Activated CD4-positive, alpha-beta memory T cell treated with anti-CD3 and anti-CD28 coated beads for 36 hours (primary cell): ENCODE measurements around the gene ZNF57. TPM values are rescaled to one million over a fixed set of nuclear protein-coding genes. Genes with fewer than 3 reads are reported as not detected.
"Not testable (repeated sequence)": the region's sequence is repeated elsewhere in the genome, so short reads cannot be mapped to it uniquely, and the experiment has no call there.

Source experiments
- CTCF ChIA-PET: fragments of 350-600 bp; sonication (Branson Sonifier 250); formaldehyde crosslinking; loops from one replicate; lab custom pipeline; 2021; ENCODE audit warnings: antibody characterized with exemption, inconsistent platforms; lab: Charles Lee
- POLR2A ChIA-PET: fragments of 350-600 bp; sonication (Branson Sonifier 250); formaldehyde crosslinking; loops from one replicate; lab custom pipeline; 2021; ENCODE audit warnings: antibody characterized with exemption; lab: Charles Lee
- DNase-seq: peaks from one replicate; pipeline ENCODE4 v3.0.0-alpha.2; 2020
- H3K27ac Mint-ChIP-seq: one replicate; pipeline ENCODE4 v1.8.0; 2021; ENCODE audit warnings: mixed read lengths
- H3K27me3 Mint-ChIP-seq: one replicate; pipeline ENCODE4 v1.8.0; 2021; ENCODE audit warnings: mixed read lengths
- H3K36me3 Mint-ChIP-seq: one replicate; pipeline ENCODE4 v1.8.0; 2021; ENCODE audit warnings: mixed read lengths
- H3K4me1 Mint-ChIP-seq: one replicate; pipeline ENCODE4 v1.8.0; 2021; ENCODE audit warnings: low read depth, mixed read lengths
- H3K4me3 Mint-ChIP-seq: one replicate; pipeline ENCODE4 v1.8.0; 2021; ENCODE audit warnings: mild to moderate bottlenecking, mixed read lengths
- H3K9me3 Mint-ChIP-seq: one replicate; pipeline ENCODE4 v1.8.0; 2021; ENCODE audit warnings: mixed read lengths
- intact Hi-C: fragments of 100-400 bp; cut with micrococcal nuclease; formaldehyde crosslinking; loops from one replicate; pipeline ENCODE4 v1.15.1; 2023
- total RNA-seq, 2 experiments: library from RNA; stranded (reverse); gene quantifications; one replicate each; pipeline ENCODE4 v1.2.3, GENCODE V29; 2021

Gene ZNF57
- total RNA-seq, 2 experiments from 2014 or later, result 6.7 to 8.3 TPM

DNA sequence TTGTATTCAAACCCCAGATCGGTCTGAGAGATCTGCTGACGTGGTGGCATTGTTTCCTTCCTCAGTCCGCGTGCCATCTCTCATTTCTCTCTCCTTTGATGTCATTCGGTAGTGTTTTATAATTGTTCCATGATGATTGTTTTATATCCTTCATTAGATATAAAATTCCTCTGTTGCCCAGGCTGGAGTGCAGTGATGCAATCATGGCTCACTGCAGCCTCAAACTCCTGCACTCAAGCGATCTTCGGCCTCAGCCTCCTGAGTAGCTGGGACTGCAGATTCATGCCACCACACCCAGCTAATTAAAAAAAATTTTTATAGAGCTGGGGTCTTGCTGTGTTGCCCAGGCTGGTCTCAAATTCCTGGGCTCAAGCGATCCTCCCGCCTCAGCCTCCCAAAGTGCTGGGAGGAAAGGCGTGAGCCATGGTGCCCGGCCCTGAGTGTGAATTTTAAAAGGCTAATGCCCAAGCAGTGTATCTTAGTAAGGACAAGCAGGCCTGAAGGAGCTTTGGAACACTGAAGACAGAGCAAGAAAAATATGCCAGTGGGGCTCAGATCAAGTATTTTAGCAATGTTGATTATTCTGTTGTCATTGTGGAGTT, 5.3 kb downstream of the ZNF57 start:
- POLR2A ChIA-PET, result no interaction called here

DNA sequence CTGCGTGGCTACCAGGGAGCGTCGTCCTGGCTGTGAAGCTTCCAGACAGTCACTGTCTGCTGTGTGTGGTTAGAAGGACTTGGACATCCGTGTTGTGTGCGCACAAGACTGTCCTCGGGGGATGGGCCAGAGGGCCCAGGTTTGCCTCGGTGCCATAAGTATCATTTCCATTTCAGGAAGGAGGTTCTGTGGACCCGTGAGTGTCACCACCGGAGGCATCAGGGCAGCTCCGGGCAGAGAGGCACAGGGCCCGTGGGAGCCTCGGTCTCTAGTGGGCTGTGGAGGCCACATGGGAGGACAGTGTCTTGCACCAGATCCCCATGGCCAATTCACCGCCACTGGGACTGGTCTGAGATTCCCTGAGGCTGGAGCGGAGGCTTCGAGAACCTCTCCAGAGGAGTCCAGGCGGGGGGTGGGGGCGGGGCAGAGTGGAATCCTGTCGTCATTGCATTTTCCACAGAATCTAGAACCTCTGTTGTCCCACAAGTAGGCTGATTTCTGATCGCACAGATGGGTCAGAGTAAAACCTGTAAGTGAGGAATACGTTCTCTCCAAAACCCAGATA, 6.0 kb downstream of the ZNF57 start:
- intact Hi-C loops, result no loop called here
- Mint-ChIP-seq H3K9me3 (no peaks in the 10 kb centered on the region), H3K4me3 (no peak overlapping the region), H3K4me1 (peaks cover 43% of the 10 kb centered on the region), H3K27ac (no peak overlapping the region), H3K27me3 (no peaks in the 10 kb centered on the region), H3K36me3 (peaks cover 6% of the 10 kb centered on the region)
- ChIA-PET POLR2A (no interaction called here), CTCF (interaction anchor here (0.8 to 2.4 kb wide), 3 partner anchors 19 to 65 kb away, joined by 3 to 14 read pairs (median 4); partner anchors contain the start of gene ZNF555)
- DNase-seq, result no peak

More for the DNA sequence above, 5.3 kb downstream of the ZNF57 start:
- intact Hi-C loops, result no loop called here
- H3K36me3 Mint-ChIP-seq, result peaks cover 3% of the 10 kb centered on the region
- H3K9me3 Mint-ChIP-seq, result no peaks in the 10 kb centered on the region
- H3K4me3 Mint-ChIP-seq, result no peak overlapping the region
- H3K4me1 Mint-ChIP-seq, result peaks cover 42% of the 10 kb centered on the region
- H3K27me3 Mint-ChIP-seq, result no peaks in the 10 kb centered on the region
- DNase-seq, result no peak
- CTCF ChIA-PET, result interaction anchor here (1.0 kb wide), 1 partner anchor 18 kb away, joined by 4 read pairs; no protein-coding TSS in a partner anchor
- no peak overlapping the region for H3K27ac Mint-ChIP-seq

GRCh38 chr19:2912306-2912705, 11.6 kb downstream of the ZNF57 start:
- peaks cover 9% of the 10 kb centered on the region for H3K9me3 Mint-ChIP-seq
- no peaks in the 10 kb centered on the region for H3K27me3 Mint-ChIP-seq
- intact Hi-C loops, result loop anchor here (1.0 kb wide), 1 partner anchor 12 kb away; the partner anchor contains the start of gene ZNF57
- peak; percentile 71 for DNase-seq
- peaks cover 43% of the 10 kb centered on the region for H3K4me1 Mint-ChIP-seq
- peak overlapping the region; percentile 94 for H3K27ac Mint-ChIP-seq
- ChIA-PET CTCF (interaction anchor here (0.9 to 3.5 kb wide), 6 partner anchors 11 to 192 kb away, joined by 3 to 21 read pairs (median 4); partner anchors contain the start of gene ZNF57), POLR2A (interaction anchor here (0.9 to 3.1 kb wide), 4 partner anchors 11 to 294 kb away, joined by 3 to 14 read pairs (median 4); partner anchors contain the start of gene ZNF57)
- H3K4me3 Mint-ChIP-seq, result peak overlapping the region; percentile 58
- peaks cover 26% of the 10 kb centered on the region for H3K36me3 Mint-ChIP-seq

- peaks cover 15% of the 10 kb centered on the region for H3K4me1 Mint-ChIP-seq
- H3K36me3 Mint-ChIP-seq, result peaks cover 42% of the 10 kb centered on the region
- H3K9me3 Mint-ChIP-seq, result peaks cover 19% of the 10 kb centered on the region
- intact Hi-C loops, result no loop called here
- H3K27me3 Mint-ChIP-seq, result no peaks in the 10 kb centered on the region
- CTCF ChIA-PET, result no interaction called here
- H3K4me3 Mint-ChIP-seq, result no peak overlapping the region
- no peak for DNase-seq
- no peak overlapping the region for H3K27ac Mint-ChIP-seq
- POLR2A ChIA-PET, result interaction anchor here (0.7 kb wide), 1 partner anchor 231 kb away, joined by 4 read pairs; no protein-coding TSS in a partner anchor
These were observed 16.8 kb downstream of the ZNF57 start for GRCh38 chr19:2917275-2918184.

- CTCF ChIA-PET, result interaction anchor here (0.9 to 2.8 kb wide), 2 partner anchors 36 to 186 kb away, joined by 3 to 14 read pairs; no protein-coding TSS in a partner anchor
- no peak for DNase-seq
- H3K4me1 Mint-ChIP-seq, result no peaks in the 10 kb centered on the region
- H3K27me3 Mint-ChIP-seq, result no peaks in the 10 kb centered on the region
- H3K9me3 Mint-ChIP-seq, result peaks cover 3% of the 10 kb centered on the region
- intact Hi-C loops, result no loop called here
- H3K27ac Mint-ChIP-seq, result no peak overlapping the region
- peaks cover 16% of the 10 kb centered on the region for H3K36me3 Mint-ChIP-seq
- POLR2A ChIA-PET, result no interaction called here
- no peak overlapping the region for H3K4me3 Mint-ChIP-seq
These were observed 22.3 kb downstream of the ZNF57 start for GRCh38 chr19:2922987-2923386.

DNA sequence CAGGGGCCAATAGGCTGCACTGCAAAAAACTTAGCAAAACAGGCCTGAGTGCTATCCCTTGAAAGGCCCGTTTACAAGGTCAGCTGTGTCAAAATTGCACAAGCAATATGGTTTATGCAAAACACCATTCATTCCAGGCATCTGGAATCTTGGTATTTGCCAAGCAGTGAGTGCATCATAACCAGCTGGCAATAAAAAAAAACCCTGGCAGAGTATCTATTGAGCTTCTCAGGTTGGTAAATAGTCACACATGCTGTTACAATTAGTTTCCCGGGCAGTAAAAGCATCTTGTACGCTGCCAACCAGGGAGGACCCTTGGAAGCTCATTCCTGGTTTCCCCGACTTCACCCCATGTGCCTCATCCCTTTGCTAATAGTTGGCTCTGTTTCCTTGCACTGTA, 22.8 kb downstream of the ZNF57 start:
- POLR2A ChIA-PET, result interaction anchor here (0.6 kb wide), 3 partner anchors 9 to 93 kb away, joined by 3 to 4 read pairs (median 3); no protein-coding TSS in a partner anchor
- H3K4me3 Mint-ChIP-seq, result no peak overlapping the region
- CTCF ChIA-PET, result interaction anchor here (0.8 to 2.8 kb wide), 4 partner anchors 36 to 275 kb away, joined by 3 to 14 read pairs (median 4); no protein-coding TSS in a partner anchor

GRCh38 chr19:2926341-2927031, 25.8 kb downstream of the ZNF57 start:
- Mint-ChIP-seq H3K27ac (no peak overlapping the region), H3K27me3 (no peaks in the 10 kb centered on the region), H3K36me3 (peaks cover 11% of the 10 kb centered on the region), H3K9me3 (peaks cover 9% of the 10 kb centered on the region), H3K4me3 (no peak overlapping the region), H3K4me1 (no peaks in the 10 kb centered on the region)
- ChIA-PET CTCF (no interaction called here), POLR2A (no interaction called here)
- no peak for DNase-seq
- intact Hi-C loops, result no loop called here

More for the DNA sequence above, 22.8 kb downstream of the ZNF57 start:
- no peak for DNase-seq
- intact Hi-C loops, result no loop called here
- no peak overlapping the region for H3K27ac Mint-ChIP-seq
- H3K36me3 Mint-ChIP-seq, result peaks cover 11% of the 10 kb centered on the region
- no peaks in the 10 kb centered on the region for H3K9me3 Mint-ChIP-seq
- H3K4me1 Mint-ChIP-seq, result no peaks in the 10 kb centered on the region
- no peaks in the 10 kb centered on the region for H3K27me3 Mint-ChIP-seq

GRCh38 chr19:2927032-2927430, 26.3 kb downstream of the ZNF57 start:
- intact Hi-C loops, result no loop called here
- Mint-ChIP-seq H3K27ac (no peak overlapping the region), H3K4me1 (no peaks in the 10 kb centered on the region), H3K4me3 (no peak overlapping the region), H3K36me3 (peaks cover 14% of the 10 kb centered on the region), H3K27me3 (no peaks in the 10 kb centered on the region), H3K9me3 (peaks cover 11% of the 10 kb centered on the region)
- POLR2A ChIA-PET, result no interaction called here
- no peak for DNase-seq
- CTCF ChIA-PET, result no interaction called here

- Mint-ChIP-seq H3K4me3 (no peak overlapping the region), H3K27ac (no peak overlapping the region), H3K27me3 (no peaks in the 10 kb centered on the region), H3K4me1 (no peaks in the 10 kb centered on the region), H3K9me3 (peaks cover 44% of the 10 kb centered on the region), H3K36me3 (peaks cover 62% of the 10 kb centered on the region)
- intact Hi-C loops, result no loop called here
- ChIA-PET POLR2A (no interaction called here), CTCF (no interaction called here)
- no peak for DNase-seq
These were observed 32.8 kb downstream of the ZNF57 start for GRCh38 chr19:2933490-2933910.

DNA sequence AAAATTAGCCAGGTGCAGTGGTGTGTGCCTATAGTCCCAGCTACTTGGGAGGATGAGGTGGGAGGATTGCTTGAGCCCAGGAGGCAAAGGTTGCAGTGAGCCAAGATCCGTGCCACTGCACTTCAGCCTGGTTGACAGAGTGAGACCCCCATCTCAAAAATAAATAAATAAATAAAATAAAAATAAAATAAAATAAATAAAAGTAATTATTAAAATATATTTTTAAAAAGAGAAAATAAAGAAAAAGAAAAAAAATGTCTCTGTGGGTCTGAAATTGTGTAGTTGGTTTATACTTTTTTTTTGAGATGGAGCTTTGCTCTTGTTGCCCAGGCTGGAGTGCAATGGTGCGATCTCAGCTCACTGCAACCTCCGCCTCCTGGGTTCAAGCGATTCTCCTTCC, 35.1 kb downstream of the ZNF57 start:
- intact Hi-C loops, CTCF ChIA-PET, POLR2A ChIA-PET, H3K27ac Mint-ChIP-seq, H3K4me1 Mint-ChIP-seq, H3K27me3 Mint-ChIP-seq, DNase-seq, H3K4me3 Mint-ChIP-seq: not testable (repeated sequence)
- Mint-ChIP-seq H3K36me3 (peaks cover 61% of the 10 kb centered on the region), H3K9me3 (peaks cover 39% of the 10 kb centered on the region)

GRCh38 chr19:2942928-2943640, 42.4 kb downstream of the ZNF57 start:
- H3K4me1 Mint-ChIP-seq, result peaks cover 20% of the 10 kb centered on the region
- intact Hi-C loops, result no loop called here
- no peaks in the 10 kb centered on the region for H3K9me3 Mint-ChIP-seq
- ChIA-PET POLR2A (no interaction called here), CTCF (interaction anchor here (1.4 to 1.7 kb wide), 2 partner anchors 56 kb away, joined by 4 to 7 read pairs; no protein-coding TSS in a partner anchor)
- H3K27ac Mint-ChIP-seq, result no peak overlapping the region
- H3K36me3 Mint-ChIP-seq, result peaks cover 10% of the 10 kb centered on the region
- peak overlapping the region; percentile 51 for H3K4me3 Mint-ChIP-seq
- no peak for DNase-seq
- H3K27me3 Mint-ChIP-seq, result no peaks in the 10 kb centered on the region
